Heart right ventricle (tissue), 16 donors: ENCODE results near the gene HTR6. TPM values are rescaled to one million over a fixed set of nuclear protein-coding genes. Genes with fewer than 3 reads are reported as not detected.

Source experiments
- ATAC-seq, 8 donors: fragments of 200-7000 bp; cut with Tn5 transposase; one replicate each; pipeline ENCODE4 v1.9.1; 2020; ENCODE audit warnings: mild to moderate bottlenecking in 8 of 8, moderate library complexity in 8 of 8, moderate number of reproducible peaks in 1 of 8
- DNase-seq, 2 donors: peaks; one replicate each; pipeline ENCODE4 v3.0.0-alpha.2; 2020
- H3K27ac ChIP-seq, 10 donors: fragments of 200-600 bp; sonication (generic) in 2 of 10; one replicate each; pipeline versions ENCODE4 v1.5.0 to v1.8.0; 2020 to 2022; ENCODE audit warnings: mild to moderate bottlenecking in 3 of 10
- H3K27me3 ChIP-seq, 7 donors: fragments of 200-600 bp; one replicate each; pipeline ENCODE4 v1.8.0; 2021 to 2022; ENCODE audit warnings: mild to moderate bottlenecking in 2 of 7
- H3K36me3 ChIP-seq, 9 donors: fragments of 200-600 bp; sonication (generic) in 1 of 9; one replicate each; pipeline versions ENCODE4 v1.5.0 to v1.8.0; 2020 to 2022; ENCODE audit warnings: mild to moderate bottlenecking in 2 of 9
- H3K4me1 ChIP-seq, 9 donors: fragments of 200-600 bp; sonication (generic) in 1 of 9; one replicate each; pipeline versions ENCODE4 v1.5.0 to v1.8.0; 2020 to 2022; ENCODE audit warnings: mild to moderate bottlenecking in 4 of 9
- H3K4me3 ChIP-seq, 10 donors: fragments of 200-600 bp; sonication (generic) in 2 of 10; one replicate each; pipeline versions ENCODE4 v1.5.0 to v1.8.0; 2020 to 2022; ENCODE audit warnings: mild to moderate bottlenecking in 7 of 10, moderate library complexity in 2 of 10
- H3K9me3 ChIP-seq, 11 donors: fragments of 200-600 bp in 10 of 11; sonication (generic) in 2 of 11; one replicate each; pipeline versions ENCODE4 v1.5.0 to v1.8.0; 2013 to 2022; ENCODE audit warnings: mild to moderate bottlenecking in 2 of 11, control low read depth in 1 of 11, moderate library complexity in 1 of 11
- CTCF ChIP-seq, 9 donors: fragments of 200-600 bp; sonication (generic) in 2 of 9; IDR thresholded peaks; one replicate each; pipeline versions ENCODE4 v1.5.0 to v1.8.0; 2021 to 2022; ENCODE audit warnings: antibody characterized with exemption in 9 of 9, mild to moderate bottlenecking in 5 of 9, moderate library complexity in 1 of 9
- WGBS, 2 donors: extraction: QIAGEN DNeasy Blood & Tissue Kit; methylation state at CpG; one replicate each; pipeline ENCODE4 v1.1.7; 2013; ENCODE audit warnings: inconsistent platforms in 1 of 2; 5-methylcytosine and 5-hydroxymethylcytosine counted together
- intact Hi-C, 10 donors: fragments of 100-400 bp; cut with DNase I; formaldehyde crosslinking; loops; one replicate each; pipeline versions ENCODE4 v1.11.1 to v1.14.2; 2022
- polyA plus RNA-seq, 2 donors: library from polyadenylated mRNA; stranded (reverse); fragments of 200-250 nt; gene quantifications; one replicate each; pipeline ENCODE4 v1.2.3, GENCODE V29; 2013
- total RNA-seq, 10 donors: library from RNA; stranded (reverse); fragmentation: NEBNext Ultra II Directional in 3 of 10; extraction: Animal tissue kit (Norgen Biotek cat#: 25700) in 3 of 10; gene quantifications; one replicate each; pipeline versions ENCODE4 v1.2.1 to v1.2.4, GENCODE V29; 2021 to 2023
- donor health status: Arrhythmogenic right ventricular cardiomyopathy.
- donor health status: ischemic (EF 13 %, LVEDD 7.1; RV severe dilation, severe dysfunction).
- donor health status: healthy with polysubstance abuse.
- donor health status: DM: no; HTN: yes; CAD: no.
- donor health status: DM: no; HTN: no; CAD: no.
- donor health status: ischemic (EF 25% LVEDD 6.9; RV normal size, moderate dysfunction).
- donor health status: ischemic (EF 25% LVEDD 5.7; RV mildly dilated, moderate dysfunction).
- donor health status: healthy.
- donor health status: DM: yes; HTN: yes; CAD: no.
- donor health status: Ischemic cardiomyopathy.
- donor health status: ischemic (EF 35%, LVEDD 5.7; RV mildly dilated, moderate dysfunction).
- donor health status: nonischemic (EF 11% LVEDD 7.7; RV severe dilation, severe dysfunction).
- donor health status: DM: yes; HTN: yes; CAD: no.
- donor health status: PGD.
- donor health status: ischemic (EF 29% LVEDD 5.4; RV normal size, mild dysfunction).
- donor health status: nonischemic (EF 23%, LVEDD 6.1; RV moderate dilation, normal function).

The HTR6 gene
- total and polyA plus RNA-seq, 12 donors: not detected

- no peaks in the 10 kb centered on the region for H3K27me3 ChIP-seq
- 17 to 20% methylated on average over 19 of the region's 19 CpGs for WGBS, 2 donors
- H3K27ac ChIP-seq: no peak overlapping the region
- peaks cover 0 to 15% (median 0%) of the 10 kb centered on the region in 9 donors for H3K36me3 ChIP-seq
- intact Hi-C loops: loop anchor here in 8 of 10 donors (1.0 to 5.0 kb wide), 6 partner anchors 37 to 44 kb away; partner anchors contain the start of gene HTR6 (in 3 of the 8)
- no peaks in the 10 kb centered on the region for H3K9me3 ChIP-seq
- peak; percentile 83 to 91 (median 89) for ATAC-seq
- no peak overlapping the region for H3K4me3 ChIP-seq
- peak; percentile 62 to 72 for DNase-seq
- H3K4me1 ChIP-seq: peaks cover 0 to 10% (median 9%) of the 10 kb centered on the region in 9 donors
- peak; percentile 89 to 96 (median 93) for TF ChIP-seq CTCF (IDR thresholded peaks at IDR 0.05)
Observed at GRCh38 chr1:19704247-19705113, 39.8 kb downstream of the HTR6 start.

DNA sequence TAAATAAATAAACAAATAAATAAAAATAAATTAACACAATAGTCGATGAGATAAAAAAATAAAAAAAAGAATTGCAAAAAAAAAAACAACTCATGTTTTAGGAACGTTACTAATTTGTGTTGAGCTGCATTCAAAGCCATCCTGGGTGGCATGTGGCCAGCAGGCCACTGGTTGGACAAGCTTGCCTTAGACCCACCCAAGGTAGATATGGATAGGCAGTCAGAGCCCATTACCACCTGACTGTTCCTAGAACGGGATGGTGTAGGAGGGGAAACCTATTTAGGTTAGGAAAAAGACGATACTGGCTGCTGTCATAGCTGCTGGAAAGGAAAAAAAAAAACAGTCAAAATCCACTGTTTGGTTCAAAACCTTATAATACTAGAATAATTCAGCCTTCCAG is 40.8 kb downstream of the HTR6 start:
- Histone ChIP-seq H3K9me3 (no peaks in the 10 kb centered on the region), H3K27me3 (no peaks in the 10 kb centered on the region), H3K4me3 (no peak overlapping the region), H3K27ac (no peak overlapping the region), H3K4me1 (peaks cover 0 to 10% (median 9%) of the 10 kb centered on the region in 9 donors), H3K36me3 (peaks cover 0 to 7% (median 0%) of the 10 kb centered on the region in 9 donors)
- DNase-seq (no peak), ATAC-seq (no peak)
- intact Hi-C loops: loop anchor here in 2 of 10 donors (2.0 kb wide), 2 partner anchors 43 to 45 kb away; no protein-coding TSS in a partner anchor
- WGBS, 2 donors: 85 to 89% methylated on average over 4 of the region's 4 CpGs
- TF ChIP-seq CTCF (IDR thresholded peaks at IDR 0.05): no peak

- Histone ChIP-seq H3K4me3 (no peak overlapping the region), H3K36me3 (peaks cover 0 to 4% (median 0%) of the 10 kb centered on the region in 9 donors), H3K4me1 (peaks cover 0 to 10% (median 9%) of the 10 kb centered on the region in 9 donors), H3K27ac (no peak overlapping the region), H3K27me3 (no peaks in the 10 kb centered on the region), H3K9me3 (no peaks in the 10 kb centered on the region)
- WGBS, 2 donors: 95 to 96% methylated on average over 4 of the region's 4 CpGs
- ATAC-seq: no peak
- DNase-seq: no peak
- no peak for TF ChIP-seq CTCF (IDR thresholded peaks at IDR 0.05)
- intact Hi-C loops: no loop called here
Observed at GRCh38 chr1:19706136-19706535, 41.5 kb downstream of the HTR6 start.

GRCh38 chr1:19708567-19709110 is 44.0 kb downstream of the HTR6 start:
- H3K4me1 ChIP-seq: peaks cover 0 to 10% (median 9%) of the 10 kb centered on the region in 9 donors
- intact Hi-C loops: no loop called here
- H3K27me3 ChIP-seq: no peaks in the 10 kb centered on the region
- 81% methylated on average over 8 of the region's 8 CpGs for WGBS, 2 donors
- DNase-seq (no peak), ATAC-seq (no peak)
- no peaks in the 10 kb centered on the region for H3K9me3 ChIP-seq
- H3K36me3 ChIP-seq: peaks cover 0 to 14% (median 0%) of the 10 kb centered on the region in 9 donors
- H3K4me3 ChIP-seq: no peak overlapping the region
- H3K27ac ChIP-seq: no peak overlapping the region
- TF ChIP-seq CTCF (IDR thresholded peaks at IDR 0.05): no peak
